Activated naive CD8-positive, alpha-beta T cell treated with anti-CD3 and anti-CD28 coated beads, Interleukin-2, amount 50 U/mL, for 24 hours (primary cell): ENCODE measurements around the gene PLA2G2F.
"Not testable (repeated sequence)": the region's sequence is repeated elsewhere in the genome, so short reads cannot be mapped to it uniquely, and the experiment has no call there.

Source experiments
- ATAC-seq: fragments of 150-1000 bp; cut with Tn5 transposase; one replicate; pipeline ENCODE4 v1.10.0; 2021
- DNase-seq: peaks from one replicate; pipeline ENCODE4 v3.0.0; 2021
- H3K27ac Mint-ChIP-seq: one replicate; pipeline ENCODE4 v1.8.0; 2021; ENCODE audit warnings: mild to moderate bottlenecking, mixed read lengths
- H3K27me3 Mint-ChIP-seq: one replicate; pipeline ENCODE4 v1.8.0; 2021; ENCODE audit warnings: mixed read lengths
- H3K36me3 Mint-ChIP-seq: one replicate; pipeline ENCODE4 v1.8.0; 2021; ENCODE audit warnings: low read depth, mixed read lengths
- H3K4me1 Mint-ChIP-seq: one replicate; pipeline ENCODE4 v1.8.0; 2021; ENCODE audit warnings: mixed read lengths
- H3K4me3 Mint-ChIP-seq: one replicate; pipeline ENCODE4 v1.8.0; 2021; ENCODE audit warnings: mild to moderate bottlenecking, moderate library complexity, mixed read lengths
- H3K9me3 Mint-ChIP-seq: one replicate; pipeline ENCODE4 v1.8.0; 2021; ENCODE audit warnings: mixed read lengths

The PLA2G2F gene

DNA sequence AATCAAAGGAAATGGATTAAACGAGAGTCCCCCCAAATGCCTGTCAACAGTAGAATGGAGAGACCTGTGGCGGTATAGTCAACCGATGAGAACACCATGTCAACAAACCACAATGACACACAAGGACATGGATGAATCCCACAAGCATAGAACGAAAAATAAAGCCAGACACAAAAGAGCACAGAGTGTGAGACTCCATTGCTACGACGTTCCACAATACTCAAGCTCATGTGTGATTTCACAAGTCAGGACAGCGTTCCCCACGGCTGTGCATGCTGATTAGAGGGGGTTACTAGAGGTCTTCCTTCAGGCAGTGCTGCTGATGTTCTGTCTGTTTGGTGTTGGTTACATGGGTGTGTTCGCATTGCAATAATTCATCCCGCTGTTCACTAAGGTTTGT is 14.0 kb upstream of the PLA2G2F start:
- DNase-seq (no peak), ATAC-seq (no peak)
- no peak overlapping the region for H3K27ac Mint-ChIP-seq

DNA sequence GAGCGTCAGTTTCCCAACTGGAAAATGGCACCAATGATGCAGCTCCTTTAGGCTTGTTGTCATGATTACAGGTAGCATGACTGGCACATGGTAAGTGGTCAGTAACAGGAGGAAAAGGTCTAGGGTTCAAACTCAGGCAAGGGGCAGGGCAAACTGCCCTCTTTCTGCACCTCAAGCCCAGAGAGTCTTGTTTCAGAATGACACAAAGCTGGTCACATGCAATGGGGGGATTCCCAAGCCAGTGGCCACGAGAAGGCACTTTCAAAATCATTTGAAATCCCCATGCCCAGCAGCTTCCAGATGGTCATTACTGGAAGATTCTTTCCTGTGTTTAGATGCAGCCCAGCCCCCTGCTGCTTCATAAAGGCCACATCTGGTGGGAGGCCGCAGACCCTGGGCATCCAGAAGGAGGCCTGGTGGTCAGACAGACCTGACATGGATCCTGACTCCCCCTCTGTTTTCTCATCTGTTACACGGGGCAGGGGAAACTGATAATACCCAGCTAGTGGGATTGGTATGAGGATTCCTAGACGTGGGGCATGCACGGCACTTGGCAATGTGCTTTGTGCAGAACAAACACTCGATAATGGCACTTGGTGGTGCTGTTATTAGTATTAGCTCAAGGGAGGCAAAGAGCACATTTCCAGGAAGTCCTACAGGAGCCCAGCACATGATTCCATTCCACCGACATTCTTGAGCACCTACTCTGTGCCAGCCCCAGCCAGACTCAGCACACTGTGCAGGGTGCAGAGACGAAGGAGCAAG is 12.9 kb upstream of the PLA2G2F start:
- no peaks in the 10 kb centered on the region for H3K9me3 Mint-ChIP-seq
- peaks cover 4% of the 10 kb centered on the region for H3K27me3 Mint-ChIP-seq
- no peak overlapping the region for H3K4me3 Mint-ChIP-seq
- peaks cover 13% of the 10 kb centered on the region for H3K4me1 Mint-ChIP-seq
- H3K27ac Mint-ChIP-seq: no peak overlapping the region
- ATAC-seq (no peak), DNase-seq (no peak)
- H3K36me3 Mint-ChIP-seq: no peaks in the 10 kb centered on the region

More for the DNA sequence above, 14.0 kb upstream of the PLA2G2F start:
- Mint-ChIP-seq H3K4me3 (no peak overlapping the region), H3K9me3 (no peaks in the 10 kb centered on the region), H3K27me3 (peaks cover 7% of the 10 kb centered on the region), H3K4me1 (peaks cover 13% of the 10 kb centered on the region), H3K36me3 (no peaks in the 10 kb centered on the region)

GRCh38 chr1:20126806-20127440 is 12.2 kb upstream of the PLA2G2F start:
- peaks cover 4% of the 10 kb centered on the region for H3K27me3 Mint-ChIP-seq
- no peak overlapping the region for H3K27ac Mint-ChIP-seq
- H3K9me3 Mint-ChIP-seq: no peaks in the 10 kb centered on the region
- H3K4me1 Mint-ChIP-seq: peaks cover 13% of the 10 kb centered on the region
- H3K36me3 Mint-ChIP-seq: no peaks in the 10 kb centered on the region
- H3K4me3 Mint-ChIP-seq: no peak overlapping the region
- no peak for ATAC-seq
- no peak for DNase-seq

DNA sequence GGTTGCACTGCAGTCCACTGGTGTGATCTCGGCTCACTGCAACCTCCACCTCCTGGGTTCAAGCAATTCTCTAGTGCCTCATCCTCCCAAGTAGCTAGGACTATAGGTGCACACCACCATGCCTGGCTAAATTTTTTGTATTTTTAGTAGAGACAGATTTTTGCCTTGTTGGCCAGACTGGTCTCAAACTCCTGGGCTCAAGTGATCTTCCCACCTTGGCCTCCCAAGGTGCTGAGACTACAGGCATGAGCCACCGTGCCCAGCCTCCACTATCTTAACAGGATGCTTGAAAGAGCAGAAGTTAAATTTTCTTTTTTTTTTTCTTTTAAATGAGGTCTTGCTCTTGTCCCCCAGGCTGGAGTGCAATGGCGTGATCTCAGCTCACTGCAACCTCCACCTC is 8.6 kb upstream of the PLA2G2F start:
- not testable (repeated sequence) for H3K27ac Mint-ChIP-seq, H3K4me1 Mint-ChIP-seq, H3K27me3 Mint-ChIP-seq, H3K9me3 Mint-ChIP-seq, H3K36me3 Mint-ChIP-seq, ATAC-seq, H3K4me3 Mint-ChIP-seq, DNase-seq

DNA sequence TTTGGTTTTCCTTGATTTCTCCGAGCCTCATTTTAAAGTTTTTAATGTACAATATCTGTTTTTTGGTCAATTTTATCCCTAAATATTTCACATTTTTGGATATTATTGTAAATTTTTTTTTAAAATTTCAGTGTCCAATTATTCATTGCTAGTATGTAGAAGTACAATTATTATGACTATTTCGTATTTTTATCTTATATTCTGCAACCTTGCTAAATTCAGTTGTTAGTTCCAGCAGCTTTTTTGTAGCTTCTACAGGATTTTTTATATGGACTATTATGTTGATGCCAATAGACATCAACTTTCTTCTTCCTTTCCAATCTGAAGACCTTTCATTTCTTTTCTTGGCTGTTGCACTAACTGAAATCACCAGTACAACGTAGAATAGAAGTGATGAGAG is 4.1 kb upstream of the PLA2G2F start:
- no peak overlapping the region for H3K27ac Mint-ChIP-seq
- H3K27me3 Mint-ChIP-seq: peaks cover 15% of the 10 kb centered on the region
- H3K4me3 Mint-ChIP-seq: no peak overlapping the region
- ATAC-seq (no peak), DNase-seq (no peak)
- no peaks in the 10 kb centered on the region for H3K4me1 Mint-ChIP-seq
- no peaks in the 10 kb centered on the region for H3K36me3 Mint-ChIP-seq
- H3K9me3 Mint-ChIP-seq: no peaks in the 10 kb centered on the region

DNA sequence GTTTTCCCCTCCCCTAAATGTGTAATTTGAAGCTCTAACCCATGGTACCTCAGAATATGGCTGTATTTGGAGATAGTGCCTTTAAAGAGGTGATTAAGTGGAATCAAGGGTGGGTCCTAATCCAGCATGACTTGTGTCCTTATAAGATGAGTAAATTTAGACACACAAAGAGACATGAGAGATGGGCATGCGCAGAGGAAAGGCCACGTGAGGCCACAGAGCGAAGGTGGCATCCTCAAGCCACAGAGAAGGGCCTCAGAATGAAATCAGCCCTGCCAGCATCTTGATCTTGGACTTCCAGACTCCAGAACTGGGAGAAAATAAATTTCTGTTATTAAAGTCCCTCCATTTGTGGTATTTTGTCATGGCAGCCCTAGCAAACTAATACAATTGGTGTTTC is 2.9 kb upstream of the PLA2G2F start:
- H3K27ac Mint-ChIP-seq: no peak overlapping the region
- H3K4me3 Mint-ChIP-seq: no peak overlapping the region
- no peak for ATAC-seq
- no peaks in the 10 kb centered on the region for H3K4me1 Mint-ChIP-seq
- peaks cover 15% of the 10 kb centered on the region for H3K27me3 Mint-ChIP-seq
- no peaks in the 10 kb centered on the region for H3K36me3 Mint-ChIP-seq
- no peak for DNase-seq
- H3K9me3 Mint-ChIP-seq: no peaks in the 10 kb centered on the region

DNA sequence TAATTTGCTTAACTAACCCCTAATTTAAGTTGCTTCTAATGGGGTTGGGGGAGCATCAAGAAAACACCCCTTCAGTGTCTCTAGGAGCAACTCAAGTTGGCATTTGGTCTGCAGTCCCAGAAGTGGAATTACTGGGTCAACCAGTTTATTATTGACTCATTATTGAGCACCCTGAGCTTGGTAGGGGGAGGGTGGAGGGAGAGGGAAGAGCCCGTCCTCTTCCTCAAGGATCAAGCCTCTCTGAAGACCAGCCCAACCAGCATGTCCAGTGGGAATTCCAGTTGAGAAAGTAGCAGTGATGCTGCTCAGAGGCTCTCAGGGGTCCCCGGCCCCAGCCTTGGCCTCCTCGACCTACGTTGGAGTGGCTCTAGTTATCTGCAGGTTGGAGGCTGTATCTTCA is 2.1 kb upstream of the PLA2G2F start:
- Mint-ChIP-seq H3K4me3 (no peak overlapping the region), H3K9me3 (no peaks in the 10 kb centered on the region), H3K27ac (no peak overlapping the region), H3K27me3 (peaks cover 12% of the 10 kb centered on the region), H3K4me1 (no peaks in the 10 kb centered on the region), H3K36me3 (no peaks in the 10 kb centered on the region)
- ATAC-seq (no peak), DNase-seq (no peak)

- Mint-ChIP-seq H3K27me3 (peaks cover 11% of the 10 kb centered on the region), H3K4me1 (no peaks in the 10 kb centered on the region), H3K27ac (no peak overlapping the region), H3K36me3 (no peaks in the 10 kb centered on the region), H3K9me3 (no peaks in the 10 kb centered on the region), H3K4me3 (no peak overlapping the region)
- no peak for DNase-seq
- ATAC-seq: no peak
Measured at GRCh38 chr1:20137604-20138003, 1.5 kb upstream of the PLA2G2F start.

GRCh38 chr1:20138346-20138745 is 777 bp upstream of the PLA2G2F start:
- Mint-ChIP-seq H3K27me3 (peaks cover 11% of the 10 kb centered on the region), H3K27ac (no peak overlapping the region), H3K4me3 (no peak overlapping the region), H3K36me3 (no peaks in the 10 kb centered on the region), H3K4me1 (no peaks in the 10 kb centered on the region), H3K9me3 (no peaks in the 10 kb centered on the region)
- DNase-seq (no peak), ATAC-seq (no peak)

DNA sequence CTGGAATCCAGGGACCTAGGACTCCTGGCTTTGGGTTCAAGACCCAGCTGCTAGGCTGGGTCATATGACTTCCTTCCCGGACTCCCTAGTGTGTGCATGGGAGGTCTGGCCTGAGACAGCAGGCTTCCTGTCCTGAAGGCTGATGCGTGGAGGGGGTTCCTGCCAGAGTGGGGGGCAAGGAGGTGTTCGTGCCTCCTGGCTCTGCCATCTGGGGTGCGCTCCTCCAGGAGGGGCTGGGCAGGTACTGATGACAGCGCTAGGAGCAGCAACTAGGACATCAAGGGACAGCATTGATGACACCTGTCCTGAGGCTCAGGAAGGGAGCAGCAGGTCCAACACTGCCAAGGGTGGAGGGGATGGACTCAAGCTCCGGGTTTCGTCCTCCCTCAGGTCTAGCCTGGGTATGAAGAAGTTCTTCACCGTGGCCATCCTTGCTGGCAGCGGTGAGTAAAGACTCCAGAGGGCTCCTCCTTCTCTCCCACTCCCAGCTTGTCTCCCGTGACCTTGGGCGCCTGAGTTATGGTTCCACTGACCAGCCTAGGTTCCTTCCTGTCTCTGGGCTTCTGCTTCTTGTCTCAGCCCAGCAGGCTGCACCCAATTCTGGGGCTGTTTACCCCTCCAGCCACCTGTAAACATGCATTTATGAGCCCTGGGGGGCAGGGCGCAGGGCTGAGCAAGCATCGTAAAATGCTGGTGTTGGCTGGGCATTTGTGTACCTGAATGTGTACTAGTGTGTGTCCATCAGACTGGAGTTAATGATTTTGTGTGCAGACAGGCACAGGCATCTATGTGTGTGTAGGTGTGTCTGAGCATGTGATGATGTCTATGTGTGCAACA is 871 bp downstream of the PLA2G2F start:
- H3K9me3 Mint-ChIP-seq: no peaks in the 10 kb centered on the region
- no peaks in the 10 kb centered on the region for H3K36me3 Mint-ChIP-seq
- H3K4me1 Mint-ChIP-seq: no peaks in the 10 kb centered on the region
- peaks cover 6% of the 10 kb centered on the region for H3K27me3 Mint-ChIP-seq
- DNase-seq: no peak
- ATAC-seq: no peak
- H3K4me3 Mint-ChIP-seq: no peak overlapping the region
- H3K27ac Mint-ChIP-seq: no peak overlapping the region

- no peaks in the 10 kb centered on the region for H3K36me3 Mint-ChIP-seq
- ATAC-seq (no peak), DNase-seq (no peak)
- no peaks in the 10 kb centered on the region for H3K4me1 Mint-ChIP-seq
- H3K4me3 Mint-ChIP-seq: no peak overlapping the region
- no peak overlapping the region for H3K27ac Mint-ChIP-seq
- H3K9me3 Mint-ChIP-seq: no peaks in the 10 kb centered on the region
- peaks cover 2% of the 10 kb centered on the region for H3K27me3 Mint-ChIP-seq
Measured at GRCh38 chr1:20141001-20141400, 1.9 kb downstream of the PLA2G2F start.

- H3K4me1 Mint-ChIP-seq: no peaks in the 10 kb centered on the region
- H3K36me3 Mint-ChIP-seq: no peaks in the 10 kb centered on the region
- H3K27ac Mint-ChIP-seq: no peak overlapping the region
- DNase-seq: no peak
- H3K9me3 Mint-ChIP-seq: no peaks in the 10 kb centered on the region
- no peak for ATAC-seq
- H3K27me3 Mint-ChIP-seq: no peaks in the 10 kb centered on the region
- H3K4me3 Mint-ChIP-seq: no peak overlapping the region
Measured at GRCh38 chr1:20141466-20141865, 2.3 kb downstream of the PLA2G2F start.

GRCh38 chr1:20142001-20142710 is 3.0 kb downstream of the PLA2G2F start:
- no peaks in the 10 kb centered on the region for H3K36me3 Mint-ChIP-seq
- no peak for ATAC-seq
- H3K27ac Mint-ChIP-seq: no peak overlapping the region
- H3K4me3 Mint-ChIP-seq: no peak overlapping the region
- H3K27me3 Mint-ChIP-seq: no peaks in the 10 kb centered on the region
- DNase-seq: no peak
- H3K4me1 Mint-ChIP-seq: no peaks in the 10 kb centered on the region
- H3K9me3 Mint-ChIP-seq: no peaks in the 10 kb centered on the region

GRCh38 chr1:20143318-20143717 is 4.2 kb downstream of the PLA2G2F start:
- Mint-ChIP-seq H3K27me3 (no peaks in the 10 kb centered on the region), H3K27ac (no peak overlapping the region), H3K36me3 (no peaks in the 10 kb centered on the region), H3K9me3 (no peaks in the 10 kb centered on the region), H3K4me3 (no peak overlapping the region), H3K4me1 (no peaks in the 10 kb centered on the region)
- DNase-seq: no peak
- no peak for ATAC-seq
